Embryonic facial prominence (tissue), 1 donor: ENCODE results near the gene ADGRA1.
"Not testable (repeated sequence)": the region's sequence is repeated elsewhere in the genome, so short reads cannot be mapped to it uniquely, and the experiment has no call there.

Experiments used
- DNase-seq: peaks from one replicate; pipeline ENCODE4 v3.0.0-alpha.2; 2016; ENCODE audit errors: extremely low spot score

Gene ADGRA1

GRCh38 chr10:133162178-133162909 is 74.6 kb downstream of the ADGRA1 start:
- DNase-seq, result no peak

GRCh38 chr10:133162910-133163856 is 75.5 kb downstream of the ADGRA1 start:
- DNase-seq, result no peak

DNA sequence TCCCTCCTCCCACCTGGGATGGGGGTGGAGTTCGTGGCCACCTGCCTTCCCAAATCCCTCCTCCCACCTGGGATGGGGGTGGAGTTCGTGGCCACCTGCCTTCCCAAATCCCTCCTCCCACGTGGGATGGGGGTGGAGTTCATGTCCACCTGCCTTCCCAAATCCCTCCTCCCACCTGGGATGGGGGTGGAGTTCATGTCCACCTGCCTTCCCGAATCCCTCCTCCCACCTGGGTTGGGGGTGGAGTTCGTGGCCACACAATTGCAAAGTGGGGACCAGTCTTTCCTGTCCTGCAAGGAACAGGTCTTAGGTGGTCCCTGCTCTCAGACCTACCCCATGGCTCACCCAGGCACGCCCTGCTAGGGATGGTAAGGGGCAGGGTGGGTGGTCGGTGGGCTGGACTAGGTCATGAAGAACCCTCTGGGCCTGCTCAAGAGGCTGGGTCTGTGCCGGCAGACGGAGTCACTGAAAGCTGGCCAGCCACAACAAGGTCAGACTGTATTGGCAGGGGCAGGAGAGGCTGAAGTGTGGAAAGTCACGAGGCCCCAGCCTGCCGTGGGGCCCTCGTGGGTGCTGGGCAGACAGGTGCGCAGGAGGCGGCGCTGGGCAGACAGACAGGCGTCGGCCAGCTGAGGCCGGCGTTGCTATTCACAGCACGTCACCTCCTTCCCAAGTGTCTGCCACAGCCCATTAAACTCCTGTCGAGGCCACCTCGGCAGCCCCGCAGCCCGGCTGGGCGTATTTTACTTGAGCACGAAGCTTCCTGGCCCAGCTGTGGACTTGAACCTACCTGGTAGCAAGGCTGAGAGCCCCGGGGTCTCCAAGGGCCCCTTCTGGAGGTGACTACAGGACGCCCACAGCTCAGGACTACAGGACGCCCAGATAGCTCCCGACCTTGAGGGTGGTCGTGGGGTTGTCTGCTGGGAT is 76.4 kb downstream of the ADGRA1 start:
- DNase-seq, result no peak

- DNase-seq, result no peak
Measured at GRCh38 chr10:133164816-133165555, 77.3 kb downstream of the ADGRA1 start.

GRCh38 chr10:133165556-133166503 is 78.1 kb downstream of the ADGRA1 start:
- no peak for DNase-seq

DNA sequence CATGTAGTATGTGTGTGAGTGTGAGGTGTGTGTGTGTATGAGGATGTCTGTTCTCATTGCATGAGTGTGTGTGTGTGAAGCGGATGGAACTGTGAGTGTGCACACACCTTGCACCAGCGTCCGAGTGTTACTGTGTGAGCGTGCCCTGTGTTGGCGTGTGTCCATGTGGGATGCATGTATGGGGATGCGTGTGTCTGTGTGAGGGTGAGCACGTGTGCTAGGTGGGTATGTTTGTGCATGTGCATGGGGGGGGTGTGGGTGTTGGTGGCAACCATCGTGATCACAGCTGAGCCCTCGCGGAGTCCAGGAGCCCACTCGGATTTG is 78.7 kb downstream of the ADGRA1 start:
- DNase-seq, result no peak

DNA sequence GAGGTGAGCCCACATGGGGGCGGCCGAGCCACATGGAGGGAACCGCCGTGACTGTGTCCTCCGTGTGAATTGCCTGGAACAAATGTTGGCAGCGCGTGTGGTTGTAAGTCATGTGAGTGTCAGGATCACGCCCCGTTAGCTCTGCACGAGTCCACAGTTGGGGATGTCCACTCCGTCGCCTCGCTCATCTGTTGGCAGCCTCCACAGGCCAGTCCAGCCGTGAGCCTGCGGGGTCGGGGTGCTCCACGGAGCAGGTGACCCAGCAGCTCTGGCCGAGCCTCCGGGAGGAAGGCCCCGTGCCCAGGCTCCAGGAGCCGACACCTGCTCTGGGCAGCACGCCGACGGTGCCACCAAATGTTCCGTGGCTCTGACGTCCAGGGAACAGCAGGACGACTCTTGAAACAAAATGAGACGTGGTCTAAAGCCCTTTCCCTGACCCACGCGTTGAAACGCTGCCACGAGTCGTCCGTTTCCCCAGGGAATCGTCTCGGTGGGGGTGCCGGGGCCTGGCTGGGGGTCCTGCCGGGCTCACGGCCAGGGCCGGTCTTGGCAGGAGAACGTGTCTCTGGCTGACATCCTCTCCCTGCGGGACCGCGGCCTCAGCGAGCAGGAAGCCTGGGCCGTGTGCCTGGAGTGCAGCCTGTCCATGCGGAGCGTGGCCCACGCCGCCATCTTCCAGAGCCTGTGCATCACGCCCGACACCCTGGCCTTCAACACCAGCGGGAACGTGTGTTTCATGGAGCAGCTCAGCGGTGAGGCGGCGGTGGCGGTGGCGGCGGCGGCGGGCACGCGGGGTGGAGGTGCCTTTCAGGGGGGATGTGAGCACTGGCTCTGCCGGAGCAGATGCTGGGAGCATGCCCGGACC is 79.3 kb downstream of the ADGRA1 start:
- DNase-seq, result no peak

- no peak for DNase-seq
Measured at GRCh38 chr10:133167693-133168616, 80.2 kb downstream of the ADGRA1 start.

DNA sequence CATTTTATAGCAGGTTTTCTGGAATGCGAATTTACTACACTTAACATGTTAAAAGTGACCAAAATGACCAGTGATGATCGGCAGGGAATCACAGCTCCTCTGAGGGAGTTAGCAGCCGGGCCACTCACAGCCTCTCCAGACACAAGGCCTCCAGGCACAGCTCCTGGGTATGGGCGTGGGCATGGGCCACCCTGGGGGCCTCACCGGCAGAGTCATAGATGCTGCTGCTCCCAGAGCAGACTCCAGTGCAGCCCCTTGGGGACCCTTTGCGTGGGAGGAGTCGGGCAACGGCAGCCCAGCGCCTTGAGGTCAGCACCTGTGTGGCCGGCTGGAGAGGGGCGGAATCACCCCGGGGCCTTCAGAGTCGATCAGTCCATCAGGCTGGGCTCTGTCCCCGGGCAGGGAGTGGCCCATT is 80.9 kb downstream of the ADGRA1 start:
- DNase-seq, result no peak

- no peak for DNase-seq
Measured at GRCh38 chr10:133169173-133169947, 81.6 kb downstream of the ADGRA1 start.

DNA sequence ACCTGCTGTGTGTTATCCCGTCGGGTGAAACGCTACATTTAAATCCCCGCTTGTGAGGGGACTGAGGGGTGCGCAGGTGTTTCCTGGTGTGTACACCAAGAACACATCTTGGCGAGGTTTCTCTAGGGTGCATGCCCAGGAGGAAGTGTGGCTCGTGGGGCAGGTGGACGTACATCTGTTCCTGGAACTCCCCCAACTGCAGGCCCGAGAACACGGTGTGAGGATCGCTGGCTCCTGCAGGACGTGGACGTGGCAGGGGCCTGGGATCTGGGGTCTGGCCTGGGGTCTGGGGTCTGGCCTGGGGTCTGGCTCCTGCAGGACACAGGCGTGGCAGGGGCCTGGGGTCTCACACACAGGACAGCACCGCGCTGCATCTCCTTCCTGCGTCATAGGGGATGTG is 82.4 kb downstream of the ADGRA1 start:
- no peak for DNase-seq

- no peak for DNase-seq
Measured at GRCh38 chr10:133173860-133174640, 86.3 kb downstream of the ADGRA1 start.

DNA sequence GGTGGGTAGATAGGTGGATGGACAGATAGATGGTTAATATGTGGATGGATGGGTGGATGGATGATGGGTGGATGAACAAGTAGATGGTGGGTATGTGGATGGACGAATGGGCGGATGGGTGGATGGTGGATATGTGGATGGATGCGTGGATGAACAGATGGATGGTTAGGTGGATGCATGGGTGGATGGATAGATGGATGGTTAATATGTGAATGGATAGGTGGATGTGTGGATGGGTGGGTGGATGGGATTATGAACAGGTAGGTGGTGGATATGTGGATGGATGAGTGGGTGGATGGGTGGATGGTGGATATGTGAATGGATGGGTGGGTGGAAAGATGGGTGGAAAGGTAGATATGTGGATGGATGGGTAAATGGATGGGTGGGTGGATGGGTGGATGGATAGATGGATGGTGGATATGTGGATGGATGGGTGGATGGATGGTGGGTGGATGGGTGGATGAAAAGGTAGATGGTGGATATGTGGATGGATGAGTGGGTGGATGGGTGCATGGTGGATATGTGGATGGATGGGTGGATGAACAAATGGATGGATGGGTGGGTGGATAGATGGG is 87.1 kb downstream of the ADGRA1 start:
- DNase-seq, result no peak

GRCh38 chr10:133175624-133176023 is 87.9 kb downstream of the ADGRA1 start:
- not testable (repeated sequence) for DNase-seq

DNA sequence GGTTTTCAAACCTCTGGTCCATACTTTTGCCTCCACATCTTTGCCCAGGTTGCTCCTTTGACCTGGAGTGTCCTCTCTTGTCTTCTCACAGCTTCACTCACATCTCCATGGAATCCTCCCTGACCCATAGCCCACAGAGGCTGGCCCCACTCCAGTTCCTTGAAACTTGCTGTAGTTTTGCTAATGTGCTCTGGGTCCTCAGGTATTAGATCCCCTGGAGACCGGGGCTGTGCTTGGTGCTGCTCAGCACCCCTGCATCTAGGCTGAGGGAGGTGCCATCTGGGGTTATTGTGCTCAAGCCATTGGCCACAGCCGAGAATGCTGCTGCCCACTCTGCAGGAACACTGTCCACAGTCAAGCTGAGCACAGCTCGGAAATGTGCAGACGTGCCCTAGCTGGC is 88.8 kb downstream of the ADGRA1 start:
- DNase-seq, result no peak
